WTC11 (cell line): ENCODE measurements around the gene SLC40A1. TPM values are rescaled to one million over a fixed set of nuclear protein-coding genes. Genes with fewer than 3 reads are reported as not detected.

Experiments used
- ATAC-seq: fragments of 200-7000 bp; cut with Tn5 transposase; 2 replicates; pipeline ENCODE4 v1.10.0; 2021; ENCODE audit warnings: mild to moderate bottlenecking, moderate library complexity
- CTCF ChIA-PET: fragments of 300-600 bp; sonication (Branson Sonifier 250); formaldehyde crosslinking; loops from one replicate; lab custom pipeline; 2021; ENCODE audit warnings: antibody characterized with exemption; lab: Charles Lee
- POLR2A ChIA-PET: fragments of 350-600 bp; sonication (Branson Sonifier 250); formaldehyde crosslinking; loops from one replicate; lab custom pipeline; 2021; ENCODE audit warnings: antibody characterized with exemption; lab: Charles Lee
- DNase-seq: peaks from one replicate; pipeline ENCODE4 v3.0.0; 2021; ENCODE audit warnings: low spot score
- H3K27ac Mint-ChIP-seq: 2 replicates; pipeline ENCODE4 v1.8.0; 2021; ENCODE audit warnings: mixed read lengths
- H3K27me3 Mint-ChIP-seq: 2 replicates; pipeline ENCODE4 v1.8.0; 2021; ENCODE audit warnings: low read depth, mild to moderate bottlenecking, moderate library complexity, mixed read lengths
- H3K36me3 Mint-ChIP-seq: 2 replicates; pipeline ENCODE4 v1.8.0; 2021; ENCODE audit warnings: mixed read lengths
- H3K4me1 Mint-ChIP-seq: 2 replicates; pipeline ENCODE4 v1.8.0; 2022; ENCODE audit warnings: mixed read lengths
- H3K4me3 Mint-ChIP-seq: 2 replicates; pipeline ENCODE4 v1.8.0; 2021; ENCODE audit warnings: mild to moderate bottlenecking, moderate library complexity, mixed read lengths
- H3K9me3 Mint-ChIP-seq: 2 replicates; pipeline ENCODE4 v1.8.0; 2021; ENCODE audit warnings: mixed read lengths
- CREM ChIP-seq: sonication (generic); formaldehyde crosslinking; IDR thresholded peaks from 2 replicates; pipeline ENCODE4 v1.8.1; 2022; ENCODE audit warnings: mild to moderate bottlenecking, missing genetic modification reagents, moderate library complexity
- NFATC4 ChIP-seq: fragments of 250-450 bp; sonication (Bioruptor Pico); IDR thresholded peaks from 2 replicates; pipeline ENCODE4 v1.9.0; 2021; ENCODE audit warnings: mild to moderate bottlenecking
- NR1H2 ChIP-seq: sonication (generic); formaldehyde crosslinking; IDR thresholded peaks from 2 replicates; pipeline ENCODE4 v1.9.0; 2021; ENCODE audit warnings: mild to moderate bottlenecking, moderate library complexity, missing genetic modification reagents
- OVOL2 ChIP-seq: fragments of 250-450 bp; sonication (Bioruptor Pico); IDR thresholded peaks from 2 replicates; pipeline ENCODE4 v1.9.0; 2021; ENCODE audit warnings: mild to moderate bottlenecking, borderline replicate concordance
- RELA ChIP-seq: sonication (generic); formaldehyde crosslinking; IDR thresholded peaks from 2 replicates; pipeline ENCODE4 v1.8.1; 2022; ENCODE audit warnings: missing genetic modification reagents, mild to moderate bottlenecking, borderline replicate concordance
- RORB ChIP-seq: fragments of 250-450 bp; sonication (Bioruptor Pico); IDR thresholded peaks from 2 replicates; pipeline ENCODE4 v1.9.0; 2021; ENCODE audit warnings: mild to moderate bottlenecking
- SP1 ChIP-seq: sonication (generic); formaldehyde crosslinking; conservative IDR thresholded peaks from 2 replicates; pipeline ENCODE4 v1.8.1; 2022; ENCODE audit warnings: missing genetic modification reagents
- TCF7 ChIP-seq: sonication (generic); formaldehyde crosslinking; IDR thresholded peaks from 2 replicates; pipeline ENCODE4 v1.8.0; 2022; ENCODE audit warnings: mild to moderate bottlenecking, low read depth, missing genetic modification reagents, moderate library complexity
- TEAD1 ChIP-seq: sonication (generic); formaldehyde crosslinking; IDR thresholded peaks from 2 replicates; pipeline ENCODE4 v1.8.0; 2022; ENCODE audit warnings: mild to moderate bottlenecking, missing genetic modification reagents
- ZNF121 ChIP-seq: sonication (generic); formaldehyde crosslinking; IDR thresholded peaks from 2 replicates; pipeline ENCODE4 v1.8.0; 2023; ENCODE audit warnings: missing genetic modification reagents
- ZNF232 ChIP-seq: sonication (generic); formaldehyde crosslinking; IDR thresholded peaks from 2 replicates; pipeline ENCODE4 v1.8.0; 2022; ENCODE audit warnings: mild to moderate bottlenecking, missing genetic modification reagents
- ZNF317 ChIP-seq: sonication (generic); formaldehyde crosslinking; IDR thresholded peaks from 2 replicates; pipeline ENCODE4 v1.8.1; 2023; ENCODE audit warnings: low read depth, mild to moderate bottlenecking, moderate library complexity, missing genetic modification reagents, borderline replicate concordance
- ZNF396 ChIP-seq: fragments of 250-450 bp; sonication (Bioruptor Pico); IDR thresholded peaks from 2 replicates; pipeline ENCODE4 v1.8.0; 2021; ENCODE audit warnings: mild to moderate bottlenecking, moderate library complexity, borderline replicate concordance
- ZNF671 ChIP-seq: fragments of 250-450 bp; sonication (Bioruptor Pico); IDR thresholded peaks from 2 replicates; pipeline ENCODE4 v1.8.0; 2021; ENCODE audit warnings: mild to moderate bottlenecking
- total RNA-seq: library from RNA; stranded (reverse); gene quantifications from 3 replicates; pipeline ENCODE4 v1.2.3, GENCODE V29; 2021
- TF ChIP-seq, protein P1 (sequence below): sonication (generic); formaldehyde crosslinking; IDR thresholded peaks from 2 replicates; pipeline ENCODE4 v1.8.1; 2023; ENCODE audit warnings: mild to moderate bottlenecking, moderate library complexity, missing genetic modification reagents
- TF ChIP-seq, protein P2 (sequence below): sonication (generic); formaldehyde crosslinking; conservative IDR thresholded peaks from 2 replicates; pipeline ENCODE4 v1.8.1; 2022; ENCODE audit warnings: mild to moderate bottlenecking, missing genetic modification reagents
- TF ChIP-seq, protein P3 (sequence below): fragments of 250-450 bp; sonication (Bioruptor Pico); IDR thresholded peaks from 2 replicates; pipeline ENCODE4 v1.9.0; 2021; ENCODE audit warnings: mild to moderate bottlenecking
- TF ChIP-seq, protein P4 (sequence below): sonication (generic); formaldehyde crosslinking; IDR thresholded peaks from 2 replicates; pipeline ENCODE4 v1.8.0; 2022; ENCODE audit warnings: mild to moderate bottlenecking, missing genetic modification reagents
- TF ChIP-seq, protein P5 (sequence below): fragments of 200-600 bp; IDR thresholded peaks from 2 replicates; pipeline ENCODE4 v1.8.0; 2022; ENCODE audit warnings: antibody characterized with exemption
- TF ChIP-seq, protein P6 (sequence below): sonication (generic); formaldehyde crosslinking; IDR thresholded peaks from 2 replicates; pipeline ENCODE4 v1.8.1; 2022; ENCODE audit warnings: missing genetic modification reagents, borderline replicate concordance

Gene SLC40A1
- total RNA-seq, 1 experiment from 2014 or later = 0.57 TPM

DNA sequence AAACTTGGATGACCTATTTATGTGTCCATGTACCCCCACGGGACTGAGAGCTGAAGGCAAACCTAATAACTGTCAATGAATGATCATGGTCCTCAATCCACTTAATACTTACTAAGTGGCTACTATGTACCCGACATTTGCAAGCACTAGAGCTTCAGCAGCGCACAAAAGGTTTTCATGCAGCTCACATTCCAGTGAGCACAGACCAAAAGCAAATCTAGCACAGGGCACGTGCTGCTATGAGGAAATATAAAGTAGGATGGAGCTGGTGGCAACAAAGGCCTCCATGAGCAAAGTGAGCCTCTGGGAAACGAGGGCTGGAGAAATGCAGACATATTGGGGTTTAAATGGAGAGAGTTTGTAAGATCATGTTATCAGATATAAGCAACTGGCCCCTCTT lies 3.5 kb downstream of the SLC40A1 start:
- ATAC-seq = no peak
- H3K27me3 Mint-ChIP-seq = peaks cover 86% of the 10 kb centered on the region
- TF ChIP-seq, protein P1, sequence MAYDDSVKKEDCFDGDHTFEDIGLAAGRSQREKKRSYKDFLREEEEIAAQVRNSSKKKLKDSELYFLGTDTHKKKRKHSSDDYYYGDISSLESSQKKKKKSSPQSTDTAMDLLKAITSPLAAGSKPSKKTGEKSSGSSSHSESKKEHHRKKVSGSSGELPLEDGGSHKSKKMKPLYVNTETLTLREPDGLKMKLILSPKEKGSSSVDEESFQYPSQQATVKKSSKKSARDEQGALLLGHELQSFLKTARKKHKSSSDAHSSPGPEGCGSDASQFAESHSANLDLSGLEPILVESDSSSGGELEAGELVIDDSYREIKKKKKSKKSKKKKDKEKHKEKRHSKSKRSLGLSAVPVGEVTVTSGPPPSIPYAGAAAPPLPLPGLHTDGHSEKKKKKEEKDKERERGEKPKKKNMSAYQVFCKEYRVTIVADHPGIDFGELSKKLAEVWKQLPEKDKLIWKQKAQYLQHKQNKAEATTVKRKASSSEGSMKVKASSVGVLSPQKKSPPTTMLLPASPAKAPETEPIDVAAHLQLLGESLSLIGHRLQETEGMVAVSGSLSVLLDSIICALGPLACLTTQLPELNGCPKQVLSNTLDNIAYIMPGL (CRISPR knock-in tag) = no peak
- TF ChIP-seq ZNF121 (CRISPR knock-in tag) (no peak), SP1 (no peak), ZNF671 (CRISPR knock-in tag) (no peak), CREM (CRISPR knock-in tag) (no peak), RELA (CRISPR knock-in tag) (no peak), TEAD1 (CRISPR knock-in tag) (no peak), OVOL2 (CRISPR knock-in tag) (no peak), ZNF396 (CRISPR knock-in tag) (no peak), NR1H2 (CRISPR knock-in tag) (no peak), ZNF317 (CRISPR knock-in tag) (no peak), RORB (CRISPR knock-in tag) (no peak)
- TF ChIP-seq, protein P2, sequence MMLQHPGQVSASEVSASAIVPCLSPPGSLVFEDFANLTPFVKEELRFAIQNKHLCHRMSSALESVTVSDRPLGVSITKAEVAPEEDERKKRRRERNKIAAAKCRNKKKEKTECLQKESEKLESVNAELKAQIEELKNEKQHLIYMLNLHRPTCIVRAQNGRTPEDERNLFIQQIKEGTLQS (CRISPR knock-in tag) = no peak
- TF ChIP-seq, protein P3, sequence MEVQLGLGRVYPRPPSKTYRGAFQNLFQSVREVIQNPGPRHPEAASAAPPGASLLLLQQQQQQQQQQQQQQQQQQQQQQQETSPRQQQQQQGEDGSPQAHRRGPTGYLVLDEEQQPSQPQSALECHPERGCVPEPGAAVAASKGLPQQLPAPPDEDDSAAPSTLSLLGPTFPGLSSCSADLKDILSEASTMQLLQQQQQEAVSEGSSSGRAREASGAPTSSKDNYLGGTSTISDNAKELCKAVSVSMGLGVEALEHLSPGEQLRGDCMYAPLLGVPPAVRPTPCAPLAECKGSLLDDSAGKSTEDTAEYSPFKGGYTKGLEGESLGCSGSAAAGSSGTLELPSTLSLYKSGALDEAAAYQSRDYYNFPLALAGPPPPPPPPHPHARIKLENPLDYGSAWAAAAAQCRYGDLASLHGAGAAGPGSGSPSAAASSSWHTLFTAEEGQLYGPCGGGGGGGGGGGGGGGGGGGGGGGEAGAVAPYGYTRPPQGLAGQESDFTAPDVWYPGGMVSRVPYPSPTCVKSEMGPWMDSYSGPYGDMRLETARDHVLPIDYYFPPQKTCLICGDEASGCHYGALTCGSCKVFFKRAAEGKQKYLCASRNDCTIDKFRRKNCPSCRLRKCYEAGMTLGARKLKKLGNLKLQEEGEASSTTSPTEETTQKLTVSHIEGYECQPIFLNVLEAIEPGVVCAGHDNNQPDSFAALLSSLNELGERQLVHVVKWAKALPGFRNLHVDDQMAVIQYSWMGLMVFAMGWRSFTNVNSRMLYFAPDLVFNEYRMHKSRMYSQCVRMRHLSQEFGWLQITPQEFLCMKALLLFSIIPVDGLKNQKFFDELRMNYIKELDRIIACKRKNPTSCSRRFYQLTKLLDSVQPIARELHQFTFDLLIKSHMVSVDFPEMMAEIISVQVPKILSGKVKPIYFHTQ = no peak
- TF ChIP-seq, protein P4, sequence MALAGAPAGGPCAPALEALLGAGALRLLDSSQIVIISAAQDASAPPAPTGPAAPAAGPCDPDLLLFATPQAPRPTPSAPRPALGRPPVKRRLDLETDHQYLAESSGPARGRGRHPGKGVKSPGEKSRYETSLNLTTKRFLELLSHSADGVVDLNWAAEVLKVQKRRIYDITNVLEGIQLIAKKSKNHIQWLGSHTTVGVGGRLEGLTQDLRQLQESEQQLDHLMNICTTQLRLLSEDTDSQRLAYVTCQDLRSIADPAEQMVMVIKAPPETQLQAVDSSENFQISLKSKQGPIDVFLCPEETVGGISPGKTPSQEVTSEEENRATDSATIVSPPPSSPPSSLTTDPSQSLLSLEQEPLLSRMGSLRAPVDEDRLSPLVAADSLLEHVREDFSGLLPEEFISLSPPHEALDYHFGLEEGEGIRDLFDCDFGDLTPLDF (CRISPR knock-in tag) = no peak
- TF ChIP-seq, all 79 proteins: peak for 0
- ChIA-PET CTCF (no interaction called here), POLR2A (no interaction called here)
- Mint-ChIP-seq H3K9me3 (no peaks in the 10 kb centered on the region), H3K4me1 (peaks cover 13% of the 10 kb centered on the region), H3K36me3 (no peaks in the 10 kb centered on the region), H3K4me3 (no peak overlapping the region), H3K27ac (no peak overlapping the region)
- DNase-seq = no peak

DNA sequence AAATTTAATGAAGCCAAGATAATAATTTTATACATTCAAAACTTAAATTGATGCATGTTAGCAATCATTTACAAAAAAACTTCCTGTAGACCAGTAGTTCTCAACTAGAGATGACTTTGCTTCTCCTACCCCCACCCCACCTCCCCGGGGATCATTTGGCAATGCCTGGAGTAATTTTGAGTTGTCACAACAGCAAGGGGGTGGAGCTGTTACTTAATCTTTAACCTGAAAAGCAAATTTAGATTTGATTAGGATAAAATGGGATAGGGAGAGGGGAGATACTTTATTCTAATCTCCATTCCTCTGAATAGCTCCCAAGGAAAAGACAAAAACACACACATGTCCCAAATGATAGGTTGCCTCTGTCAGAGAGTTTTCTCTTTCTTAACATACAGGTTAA lies 4.2 kb downstream of the SLC40A1 start:
- Mint-ChIP-seq H3K27me3 (peaks cover 79% of the 10 kb centered on the region), H3K4me1 (peaks cover 6% of the 10 kb centered on the region), H3K36me3 (no peaks in the 10 kb centered on the region), H3K9me3 (no peaks in the 10 kb centered on the region), H3K4me3 (no peak overlapping the region), H3K27ac (no peak overlapping the region)
- TF ChIP-seq, protein P5, sequence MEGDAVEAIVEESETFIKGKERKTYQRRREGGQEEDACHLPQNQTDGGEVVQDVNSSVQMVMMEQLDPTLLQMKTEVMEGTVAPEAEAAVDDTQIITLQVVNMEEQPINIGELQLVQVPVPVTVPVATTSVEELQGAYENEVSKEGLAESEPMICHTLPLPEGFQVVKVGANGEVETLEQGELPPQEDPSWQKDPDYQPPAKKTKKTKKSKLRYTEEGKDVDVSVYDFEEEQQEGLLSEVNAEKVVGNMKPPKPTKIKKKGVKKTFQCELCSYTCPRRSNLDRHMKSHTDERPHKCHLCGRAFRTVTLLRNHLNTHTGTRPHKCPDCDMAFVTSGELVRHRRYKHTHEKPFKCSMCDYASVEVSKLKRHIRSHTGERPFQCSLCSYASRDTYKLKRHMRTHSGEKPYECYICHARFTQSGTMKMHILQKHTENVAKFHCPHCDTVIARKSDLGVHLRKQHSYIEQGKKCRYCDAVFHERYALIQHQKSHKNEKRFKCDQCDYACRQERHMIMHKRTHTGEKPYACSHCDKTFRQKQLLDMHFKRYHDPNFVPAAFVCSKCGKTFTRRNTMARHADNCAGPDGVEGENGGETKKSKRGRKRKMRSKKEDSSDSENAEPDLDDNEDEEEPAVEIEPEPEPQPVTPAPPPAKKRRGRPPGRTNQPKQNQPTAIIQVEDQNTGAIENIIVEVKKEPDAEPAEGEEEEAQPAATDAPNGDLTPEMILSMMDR = no peak
- no peak for TF ChIP-seq ZNF396 (CRISPR knock-in tag)
- TF ChIP-seq TCF7 (CRISPR knock-in tag) = no peak
- TF ChIP-seq ZNF232 (CRISPR knock-in tag) = no peak
- TF ChIP-seq, protein P6, sequence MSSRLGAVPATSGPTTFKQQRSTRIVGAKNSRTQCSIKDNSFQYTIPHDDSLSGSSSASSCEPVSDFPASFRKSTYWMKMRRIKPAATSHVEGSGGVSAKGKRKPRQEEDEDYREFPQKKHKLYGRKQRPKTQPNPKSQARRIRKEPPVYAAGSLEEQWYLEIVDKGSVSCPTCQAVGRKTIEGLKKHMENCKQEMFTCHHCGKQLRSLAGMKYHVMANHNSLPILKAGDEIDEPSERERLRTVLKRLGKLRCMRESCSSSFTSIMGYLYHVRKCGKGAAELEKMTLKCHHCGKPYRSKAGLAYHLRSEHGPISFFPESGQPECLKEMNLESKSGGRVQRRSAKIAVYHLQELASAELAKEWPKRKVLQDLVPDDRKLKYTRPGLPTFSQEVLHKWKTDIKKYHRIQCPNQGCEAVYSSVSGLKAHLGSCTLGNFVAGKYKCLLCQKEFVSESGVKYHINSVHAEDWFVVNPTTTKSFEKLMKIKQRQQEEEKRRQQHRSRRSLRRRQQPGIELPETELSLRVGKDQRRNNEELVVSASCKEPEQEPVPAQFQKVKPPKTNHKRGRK (CRISPR knock-in tag) = no peak
- TF ChIP-seq NFATC4 = no peak
- TF ChIP-seq TEAD1 (CRISPR knock-in tag) = no peak
- ATAC-seq (no peak), DNase-seq (no peak)
- ChIA-PET CTCF (no interaction called here), POLR2A (no interaction called here)
